Right lobe of liver (tissue), 4 donors: Measurements from ENCODE around the gene EML3.

ENCODE experiments used
- CTCF ChIP-seq, 4 donors: fragments of 200-600 bp in 3 of 4; fragments of 450-650 bp in 1 of 4; IDR thresholded peaks; one replicate each; pipeline versions ENCODE4 v1.5.1 to v1.8.0; 2016 to 2022; ENCODE audit warnings: antibody characterized with exemption in 4 of 4, mild to moderate bottlenecking in 2 of 4
- POLR2A ChIP-seq: fragments of 450-650 bp; IDR thresholded peaks from one replicate; pipeline ENCODE4 v1.6.1; 2017; ENCODE audit warnings: antibody characterized with exemption, mild to moderate bottlenecking
- donor health status: DM: no; HTN: no; CAD: no.
- donor health status: DM: no; HTN: no; CAD: no.
- donor health status: DM: no; HTN: yes; CAD: no.

- TF ChIP-seq POLR2A (no peak), CTCF (IDR thresholded peaks at IDR 0.05) (no peak)
Measured at GRCh38 chr11:62621027-62621566, 8.5 kb upstream of the EML3 start.
